CD4-positive, alpha-beta T cell treated with Interleukin-17A for 4 hours (primary cell): Measurements from ENCODE around the gene MYLK4.
"Not testable (repeated sequence)": the region's sequence is repeated elsewhere in the genome, so short reads cannot be mapped to it uniquely, and the experiment has no call there.

ENCODE experiments used
- DNase-seq: peaks from one replicate; pipeline ENCODE4 v3.0.0-alpha.2; 2020; ENCODE audit warnings: mixed read lengths

The MYLK4 gene

GRCh38 chr6:2775003-2775402, 24.3 kb upstream of the MYLK4 start:
- no peak for DNase-seq

- no peak for DNase-seq
Measured at GRCh38 chr6:2773449-2773848, 22.7 kb upstream of the MYLK4 start.

GRCh38 chr6:2772840-2773239, 22.1 kb upstream of the MYLK4 start:
- no peak for DNase-seq

- no peak for DNase-seq
Measured at GRCh38 chr6:2771079-2771478, 20.4 kb upstream of the MYLK4 start.

- DNase-seq = no peak
Measured at GRCh38 chr6:2770171-2770570, 19.4 kb upstream of the MYLK4 start.

- DNase-seq = no peak
Measured at GRCh38 chr6:2768696-2769095, 18.0 kb upstream of the MYLK4 start.

- DNase-seq = no peak
Measured at GRCh38 chr6:2767657-2768524, 17.2 kb upstream of the MYLK4 start.

- no peak for DNase-seq
Measured at GRCh38 chr6:2766767-2767656, 16.3 kb upstream of the MYLK4 start.

- DNase-seq = peak; percentile 27
Measured at GRCh38 chr6:2765896-2766766, 15.4 kb upstream of the MYLK4 start.

GRCh38 chr6:2765166-2765895, 14.6 kb upstream of the MYLK4 start, which contains the start of gene WRNIP1:
WRNIP1 (plus strand) TSS chr6:2765393; CDS start chr6:2765623, 230 bp downstream.
- peak; percentile 97 for DNase-seq

GRCh38 chr6:2764610-2765165, 14.0 kb upstream of the MYLK4 start:
- peak; percentile 70 for DNase-seq

- DNase-seq = no peak
Measured at GRCh38 chr6:2763876-2764540, 13.3 kb upstream of the MYLK4 start.

- no peak for DNase-seq
Measured at GRCh38 chr6:2763345-2763841, 12.7 kb upstream of the MYLK4 start.

- not testable (repeated sequence) for DNase-seq
Measured at GRCh38 chr6:2762868-2763267, 12.1 kb upstream of the MYLK4 start.

GRCh38 chr6:2760882-2761842, 10.4 kb upstream of the MYLK4 start:
- DNase-seq = peak; percentile 20

- no peak for DNase-seq
Measured at GRCh38 chr6:2758980-2759379, 8.3 kb upstream of the MYLK4 start.

GRCh38 chr6:2756687-2757224, 6.0 kb upstream of the MYLK4 start:
- DNase-seq = no peak

- no peak for DNase-seq
Measured at GRCh38 chr6:2756241-2756640, 5.5 kb upstream of the MYLK4 start.

GRCh38 chr6:2755456-2755855, 4.7 kb upstream of the MYLK4 start:
- no peak for DNase-seq
